Sciatic nerve (tissue), 2 donors: ENCODE results near the gene HLX. TPM values are rescaled to one million over a fixed set of nuclear protein-coding genes. Genes with fewer than 3 reads are reported as not detected.

Source experiments
- ATAC-seq: fragments of 200-7000 bp; cut with Tn5 transposase; one replicate; pipeline ENCODE4 v1.9.1; 2020; ENCODE audit warnings: mild to moderate bottlenecking, moderate library complexity
- DNase-seq: peaks from one replicate; pipeline ENCODE4 v3.0.0-alpha.2; 2020; ENCODE audit warnings: low spot score
- intact Hi-C: fragments of 100-400 bp; cut with DNase I; formaldehyde crosslinking; loops from one replicate; pipeline ENCODE4 v1.14.2; 2022
- total RNA-seq: library from RNA; stranded (reverse); fragmentation: NEBNext Ultra II Directional; extraction: Animal tissue kit (Norgen Biotek cat#: 25700); gene quantifications from one replicate; pipeline ENCODE4 v1.2.1, GENCODE V29; 2021
- donor health status: DM: no; HTN: no; CAD: no.
- donor health status: DM: no; HTN: no; CAD: no.

Gene HLX
- total RNA-seq, result 28.8 TPM

GRCh38 chr1:220879076-220879508 is at the start of gene HLX:
Gene HLX, plus strand, starts transcription at chr1:220879443. Its CDS starts 415 bp downstream, at chr1:220879858.
- intact Hi-C loops, result no loop called here
- ATAC-seq (peak; percentile 97), DNase-seq (peak; percentile 95)

GRCh38 chr1:220833436-220833835 is 45.8 kb upstream of the HLX start:
- DNase-seq (no peak), ATAC-seq (no peak)
- intact Hi-C loops, result no loop called here

- intact Hi-C loops, result no loop called here
- ATAC-seq (no peak), DNase-seq (no peak)
Observed at GRCh38 chr1:220834155-220834870, 44.9 kb upstream of the HLX start.

GRCh38 chr1:220838578-220838977 is 40.7 kb upstream of the HLX start:
- ATAC-seq, result no peak
- intact Hi-C loops, result no loop called here
- no peak for DNase-seq

GRCh38 chr1:220839474-220839873 is 39.8 kb upstream of the HLX start:
- DNase-seq (no peak), ATAC-seq (no peak)
- intact Hi-C loops, result no loop called here

- intact Hi-C loops, result no loop called here
- DNase-seq (no peak), ATAC-seq (no peak)
Observed at GRCh38 chr1:220841293-220841692, 38.0 kb upstream of the HLX start.

GRCh38 chr1:220843481-220844011 is 35.7 kb upstream of the HLX start:
- intact Hi-C loops, result no loop called here
- DNase-seq (peak; percentile 72), ATAC-seq (peak; percentile 96)

GRCh38 chr1:220852408-220852807 is 26.8 kb upstream of the HLX start:
- DNase-seq (no peak), ATAC-seq (no peak)
- intact Hi-C loops, result no loop called here

GRCh38 chr1:220872296-220872695 is 6.9 kb upstream of the HLX start:
- ATAC-seq (no peak), DNase-seq (no peak)
- intact Hi-C loops, result no loop called here

GRCh38 chr1:220873087-220873486 is 6.2 kb upstream of the HLX start:
- intact Hi-C loops, result no loop called here
- DNase-seq, result no peak
- ATAC-seq, result no peak

GRCh38 chr1:220873868-220874655 is 5.2 kb upstream of the HLX start:
- ATAC-seq, result peak; percentile 41
- peak; percentile 75 for DNase-seq
- intact Hi-C loops, result no loop called here

GRCh38 chr1:220875260-220875659 is 4.0 kb upstream of the HLX start:
- ATAC-seq, result no peak
- intact Hi-C loops, result no loop called here
- no peak for DNase-seq

GRCh38 chr1:220876511-220877376 is 2.5 kb upstream of the HLX start:
- peak; percentile 68 for DNase-seq
- intact Hi-C loops, result no loop called here

GRCh38 chr1:220877377-220878095 is 1.7 kb upstream of the HLX start:
- no peak for DNase-seq
- no peak for ATAC-seq
- intact Hi-C loops, result no loop called here

More at GRCh38 chr1:220876511-220877376, 2.5 kb upstream of the HLX start:
- ATAC-seq, result no peak

- ATAC-seq (peak; percentile 22), DNase-seq (peak; percentile 71)
- intact Hi-C loops, result no loop called here
Observed at GRCh38 chr1:220878191-220879075, 810 bp upstream of the HLX start.

- peak; percentile 55 for ATAC-seq
- intact Hi-C loops, result no loop called here
- peak; percentile 79 for DNase-seq
Observed at GRCh38 chr1:220879509-220880361, 492 bp downstream of the HLX start.

GRCh38 chr1:220880362-220880670 is 1.1 kb downstream of the HLX start:
- ATAC-seq (no peak), DNase-seq (no peak)
- intact Hi-C loops, result no loop called here
